Stimulated activated CD8-positive, alpha-beta memory T cell treated with anti-CD3 and anti-CD28 coated beads, Interleukin-12 subunit alpha, Interleukin-12 subunit beta, amount 100 ng/mL, for 4 hours (primary cell): ENCODE results near the gene STK26.
"Not testable (repeated sequence)": the region's sequence is repeated elsewhere in the genome, so short reads cannot be mapped to it uniquely, and the experiment has no call there.

Source experiments
- DNase-seq: peaks from one replicate; pipeline ENCODE4 v3.0.0-alpha.2; 2020; ENCODE audit warnings: low read depth

STK26 gene

GRCh38 chrX:132037479-132037993, 14.4 kb downstream of the STK26 start:
- DNase-seq: no peak

- DNase-seq: no peak
Observed at GRCh38 chrX:132040066-132040465, 17.0 kb downstream of the STK26 start.

DNA sequence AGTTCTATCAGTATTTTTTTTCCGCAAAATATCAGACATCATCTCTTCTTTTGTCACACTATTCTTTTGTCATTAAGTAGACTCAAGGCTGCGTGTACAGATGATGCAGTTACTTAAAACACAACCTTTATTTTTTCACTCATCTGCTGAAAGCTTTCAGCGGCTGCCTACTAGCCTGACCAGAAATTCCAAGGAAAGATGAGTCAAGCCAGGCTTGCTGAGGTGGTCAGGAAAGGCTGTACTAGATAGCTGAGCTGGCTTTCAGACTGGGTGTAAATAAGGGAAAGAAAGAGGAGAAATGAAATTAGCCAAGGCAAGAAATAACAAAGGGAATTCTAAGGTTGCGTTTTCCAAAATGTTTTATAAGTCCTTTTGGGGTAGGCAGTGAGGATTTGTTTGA, 17.9 kb downstream of the STK26 start:
- no peak for DNase-seq

- DNase-seq: no peak
Observed at GRCh38 chrX:132043977-132044376, 20.9 kb downstream of the STK26 start.

GRCh38 chrX:132044953-132045352, 21.9 kb downstream of the STK26 start:
- DNase-seq: no peak

- DNase-seq: no peak
Observed at GRCh38 chrX:132045456-132045855, 22.4 kb downstream of the STK26 start.

DNA sequence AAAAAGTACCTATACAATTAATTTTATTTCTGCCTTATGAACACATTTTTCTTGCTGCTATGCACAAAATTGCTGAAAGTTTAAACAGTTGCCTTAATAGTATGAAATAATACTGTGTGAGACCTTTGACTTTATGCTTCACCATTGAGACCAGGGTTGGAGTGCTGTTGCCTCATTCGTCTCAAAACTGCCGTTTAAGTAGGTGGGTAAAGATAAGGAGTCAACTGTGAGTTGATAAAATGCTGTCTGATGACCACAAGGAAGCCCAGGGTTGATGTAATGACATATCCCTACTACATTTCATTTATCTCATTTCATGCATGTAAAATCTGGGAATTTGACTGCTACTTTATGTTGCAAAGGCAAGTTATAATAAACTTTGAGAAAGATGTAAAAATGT, 23.4 kb downstream of the STK26 start:
- no peak for DNase-seq

DNA sequence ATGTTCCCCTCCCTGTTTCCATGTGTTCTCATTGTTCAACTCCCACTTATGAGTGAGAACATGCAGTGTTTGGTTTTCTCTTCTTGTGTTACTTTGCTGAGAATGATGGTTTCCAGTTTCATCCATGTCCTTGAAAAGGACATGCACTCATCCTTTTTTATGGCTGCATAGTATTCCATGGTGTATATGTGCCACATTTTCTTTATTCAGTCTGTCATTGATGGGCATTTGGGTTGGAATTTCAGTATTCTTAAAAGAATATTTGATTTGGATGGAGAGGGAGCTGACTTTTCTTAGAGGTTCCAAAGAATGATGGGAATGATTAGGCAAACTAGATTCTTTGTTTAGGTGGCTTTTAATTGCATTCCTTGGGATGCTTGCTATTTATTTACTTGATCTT, 28.7 kb downstream of the STK26 start:
- not testable (repeated sequence) for DNase-seq

GRCh38 chrX:132058050-132058449, 34.9 kb downstream of the STK26 start:
- no peak for DNase-seq

DNA sequence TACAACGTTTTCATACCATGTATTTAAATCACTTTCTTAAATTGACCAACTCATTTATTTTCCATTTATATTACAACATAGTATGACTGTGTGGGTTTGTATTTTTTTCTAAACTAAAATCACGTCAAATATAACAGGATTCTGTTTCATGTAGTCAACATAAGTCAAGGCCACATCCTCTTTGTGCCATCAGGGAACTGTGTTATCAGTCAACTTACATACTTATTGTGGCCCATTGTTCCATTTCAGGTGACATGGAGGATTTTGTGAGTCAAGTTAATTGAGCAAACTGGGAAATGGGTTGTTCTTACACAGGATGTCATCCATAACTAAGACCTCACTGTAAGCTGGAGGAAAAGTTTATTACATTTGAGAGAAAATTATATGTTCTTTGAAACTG, 35.9 kb downstream of the STK26 start:
- DNase-seq: no peak

DNA sequence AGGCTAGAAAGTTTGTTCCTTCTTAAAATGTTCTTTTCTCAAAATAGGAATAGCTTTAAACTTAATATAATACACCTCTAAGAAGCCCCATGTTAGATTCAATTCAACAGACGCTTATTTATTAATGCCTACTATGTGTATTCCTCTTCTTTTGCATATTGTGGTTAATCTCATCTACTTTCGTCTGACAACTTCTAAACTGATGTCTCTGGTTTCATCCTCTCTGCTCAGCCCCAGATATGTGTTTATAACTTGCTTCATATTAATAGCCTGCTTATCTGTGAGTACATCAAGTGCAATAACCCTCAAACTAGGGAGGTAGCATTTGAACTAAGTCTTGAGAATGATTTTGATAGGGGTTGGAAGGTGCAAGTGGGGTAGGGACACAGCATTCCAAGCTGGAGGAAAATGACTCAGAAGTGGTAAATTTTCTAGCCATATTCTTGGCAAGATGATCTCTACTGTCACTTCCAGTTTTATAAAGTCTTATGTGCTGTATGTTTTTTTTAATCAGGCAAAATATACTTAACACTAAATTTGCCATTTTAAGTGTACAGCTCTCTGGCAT, 37.0 kb downstream of the STK26 start:
- DNase-seq: no peak

DNA sequence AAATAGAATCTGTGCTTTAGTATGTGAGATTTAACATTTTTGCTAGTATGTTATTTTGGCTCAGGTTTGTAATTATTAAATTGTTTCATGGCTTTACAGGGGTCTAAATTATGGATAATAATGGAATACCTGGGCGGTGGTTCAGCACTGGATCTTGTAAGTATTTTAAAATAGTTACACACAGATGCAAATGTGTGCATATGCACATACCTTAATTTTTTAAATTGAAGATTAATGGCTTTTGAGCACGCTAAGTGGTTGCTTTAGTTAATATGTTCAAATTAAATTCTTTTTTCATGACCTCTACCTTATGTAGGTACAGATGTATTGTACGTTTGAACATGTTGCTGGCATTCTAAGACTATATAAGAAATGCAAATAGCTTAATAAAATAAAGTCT, 40.2 kb downstream of the STK26 start:
- DNase-seq: no peak

DNA sequence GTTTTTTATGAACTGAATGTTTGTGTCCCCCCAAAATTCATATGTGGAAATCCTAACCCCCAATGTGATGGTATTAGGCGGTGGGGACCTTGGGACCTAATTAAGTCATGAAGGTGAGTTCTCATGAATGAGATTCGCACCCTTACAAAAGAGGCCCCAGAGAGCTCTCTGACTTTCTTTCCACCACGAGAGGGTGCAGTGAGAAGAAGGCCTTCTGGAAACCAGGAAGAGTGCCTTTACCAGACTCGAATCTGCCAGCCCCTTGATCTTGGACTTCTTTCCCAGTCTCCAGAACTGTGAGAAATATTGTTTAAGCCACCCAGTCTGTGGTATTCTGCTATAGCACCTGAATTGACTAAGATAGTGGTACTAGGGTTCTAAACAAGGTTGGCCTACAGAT, 40.8 kb downstream of the STK26 start:
- no peak for DNase-seq

- DNase-seq: no peak
Observed at GRCh38 chrX:132068405-132068804, 45.3 kb downstream of the STK26 start.

DNA sequence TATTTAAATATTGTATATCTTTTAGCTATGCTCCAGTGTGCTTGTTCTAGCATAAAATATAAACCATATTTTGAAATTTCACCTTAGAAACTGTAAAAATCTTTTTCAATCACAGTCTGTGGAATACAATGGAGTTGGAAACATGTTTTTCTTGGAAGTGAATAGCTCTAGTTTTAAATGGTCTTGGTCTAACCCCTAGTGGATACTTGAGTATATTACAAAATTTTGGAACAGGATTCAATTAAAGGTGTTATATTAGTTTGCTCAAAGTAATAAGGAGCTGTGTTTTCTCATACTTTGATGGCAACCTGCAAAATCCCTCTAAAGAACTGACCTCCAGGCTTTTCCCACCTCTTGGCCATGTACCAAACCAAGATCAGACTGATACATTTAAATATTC, 48.2 kb downstream of the STK26 start:
- no peak for DNase-seq

- DNase-seq: no peak
Observed at GRCh38 chrX:132077414-132077813, 54.3 kb downstream of the STK26 start.

DNA sequence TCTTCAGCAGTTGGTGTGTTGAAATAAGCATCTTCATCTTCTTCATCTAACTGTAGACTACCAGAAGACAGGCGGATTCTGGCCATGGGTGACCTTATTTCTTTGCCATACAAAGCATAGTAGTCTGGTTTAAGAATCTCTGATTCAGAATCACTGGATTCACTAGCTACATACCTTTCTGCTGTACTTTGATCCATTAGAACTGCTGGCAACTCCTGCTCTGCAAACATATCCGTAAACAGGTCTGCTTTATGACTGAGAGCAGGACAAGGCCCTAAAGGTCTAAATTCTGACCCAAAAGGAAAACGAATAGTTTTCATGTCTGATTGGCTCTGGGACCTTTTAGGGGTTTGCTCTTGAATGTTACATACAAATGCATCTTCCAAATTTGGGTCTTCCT, 54.8 kb downstream of the STK26 start:
- DNase-seq: no peak

DNA sequence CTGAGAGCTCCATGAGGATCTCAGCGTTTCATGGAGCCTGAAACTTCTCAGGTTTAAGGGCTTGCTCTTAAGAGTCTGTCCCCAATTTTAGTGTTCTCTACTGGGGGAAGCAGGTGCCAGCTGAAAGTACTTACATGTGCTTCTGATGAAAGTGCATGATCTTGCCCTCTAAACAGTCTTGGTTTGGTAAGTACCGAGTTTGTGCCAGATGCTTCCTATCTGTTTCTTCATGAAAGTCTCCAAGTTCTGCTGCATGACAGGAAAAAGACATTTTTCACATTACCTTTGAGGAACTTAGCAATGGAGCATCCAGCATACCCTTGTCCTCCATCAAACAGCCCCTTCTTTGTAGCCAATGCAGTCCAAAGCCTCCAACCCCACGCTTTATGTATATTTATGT, 62.7 kb downstream of the STK26 start:
- DNase-seq: no peak

DNA sequence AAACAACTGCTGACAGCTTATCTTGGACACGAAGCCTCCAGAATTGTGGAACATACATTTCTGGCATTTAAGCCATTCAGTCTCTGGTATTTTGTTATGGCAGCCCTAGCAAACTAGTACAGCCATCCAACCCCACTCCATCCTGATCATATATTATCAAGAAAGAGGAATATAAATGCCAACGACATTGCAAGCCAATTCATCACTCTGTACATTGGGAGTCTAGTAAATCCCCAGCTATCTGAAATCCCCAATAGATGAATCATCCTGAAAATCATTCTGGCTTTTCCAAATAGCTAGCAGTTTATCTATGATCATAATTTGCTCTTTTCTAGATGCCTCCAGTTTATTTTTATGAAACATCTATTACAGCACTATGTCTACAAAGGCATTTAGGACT, 63.6 kb downstream of the STK26 start:
- no peak for DNase-seq

DNA sequence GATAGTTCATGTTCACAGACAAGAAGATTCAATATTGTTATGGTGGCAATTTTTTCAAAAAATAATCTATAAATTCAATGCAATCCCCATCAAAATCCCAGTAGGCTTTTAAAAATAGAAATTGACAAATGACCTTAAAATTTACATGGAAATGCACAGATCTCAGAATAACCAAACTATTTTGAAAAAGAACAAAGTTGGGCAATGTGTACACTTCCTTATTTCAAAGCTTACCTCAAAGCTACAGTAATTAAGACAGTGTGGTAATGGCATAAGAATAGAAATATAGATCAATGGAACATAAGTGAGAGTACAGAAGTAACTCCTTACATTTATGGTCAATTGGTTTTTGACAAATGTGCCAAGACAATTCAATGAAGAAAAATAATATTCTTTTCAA, 65.8 kb downstream of the STK26 start:
- DNase-seq: no peak

DNA sequence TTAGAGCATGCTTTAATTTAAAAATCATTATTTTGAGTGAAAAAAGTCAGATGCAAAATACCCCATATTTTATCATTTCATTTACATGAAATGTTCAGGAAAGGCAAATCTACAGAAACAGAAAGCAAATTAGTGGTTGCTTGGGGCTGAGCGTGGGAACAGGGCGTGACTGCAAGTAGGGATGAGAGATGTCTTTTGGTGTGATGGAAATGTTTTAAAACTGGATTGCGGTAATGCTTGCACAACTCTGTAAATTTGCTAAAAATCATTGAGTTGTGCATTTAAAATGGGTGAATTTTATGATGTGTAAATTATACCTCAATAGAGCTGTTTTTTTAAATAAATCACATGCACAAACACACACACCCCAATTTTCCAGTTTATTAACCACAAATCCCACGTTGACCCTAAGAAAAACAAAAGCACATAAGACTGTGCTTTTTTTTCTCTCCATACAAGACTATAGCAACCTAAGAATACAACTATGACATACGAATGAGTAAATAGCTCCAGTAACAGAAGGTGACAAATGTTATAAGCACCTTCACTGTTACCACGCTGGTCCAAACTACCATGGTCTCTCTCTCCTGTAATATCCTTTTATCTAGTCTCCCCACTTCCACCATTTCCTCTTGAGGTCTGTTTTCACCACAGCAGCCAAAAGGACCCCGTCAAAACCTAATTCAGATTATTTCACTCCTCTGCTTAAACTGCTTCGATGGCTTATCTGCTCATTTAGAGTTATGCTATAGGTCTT, 67.5 kb downstream of the STK26 start:
- no peak for DNase-seq

DNA sequence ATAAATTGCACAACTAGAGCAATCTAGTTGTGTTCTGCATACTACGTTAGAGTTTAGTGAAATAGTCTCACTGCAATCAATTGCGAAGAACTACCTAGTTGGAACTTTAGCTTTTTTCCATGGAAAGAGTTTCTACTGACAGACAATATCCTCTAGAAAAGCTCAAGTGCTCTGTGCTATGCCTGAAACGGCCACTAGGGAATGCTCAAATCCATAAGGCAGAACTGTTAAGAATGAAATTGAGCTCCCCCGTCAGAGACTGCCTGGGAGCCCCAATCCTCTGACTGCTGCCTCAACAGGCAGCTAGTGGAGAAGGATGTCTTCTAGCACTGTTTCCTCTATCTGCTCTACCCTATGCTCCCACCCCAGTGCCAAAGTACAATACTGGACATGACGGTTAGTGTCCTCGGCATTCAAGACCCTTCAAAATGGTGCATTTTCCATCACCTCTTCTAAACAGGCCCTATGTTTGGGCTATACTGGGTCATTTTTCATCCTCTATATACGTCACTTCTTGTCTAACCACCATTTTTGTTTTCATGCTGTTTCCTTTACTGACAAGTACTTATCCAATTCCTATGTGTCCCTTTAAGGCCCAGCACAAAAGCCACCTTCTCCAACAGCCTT, 69.5 kb downstream of the STK26 start:
- peak; percentile 3 for DNase-seq

- no peak for DNase-seq
Observed at GRCh38 chrX:132093239-132093860, 70.2 kb downstream of the STK26 start.
